ENCODE measurements around the gene GRIP1. TPM values are rescaled to one million over a fixed set of nuclear protein-coding genes. Genes with fewer than 3 reads are reported as not detected.

The GRIP1 gene
- total and polyA plus RNA-seq, 12 donors, result 0.12 to 7.3 (median 1.9) TPM

DNA sequence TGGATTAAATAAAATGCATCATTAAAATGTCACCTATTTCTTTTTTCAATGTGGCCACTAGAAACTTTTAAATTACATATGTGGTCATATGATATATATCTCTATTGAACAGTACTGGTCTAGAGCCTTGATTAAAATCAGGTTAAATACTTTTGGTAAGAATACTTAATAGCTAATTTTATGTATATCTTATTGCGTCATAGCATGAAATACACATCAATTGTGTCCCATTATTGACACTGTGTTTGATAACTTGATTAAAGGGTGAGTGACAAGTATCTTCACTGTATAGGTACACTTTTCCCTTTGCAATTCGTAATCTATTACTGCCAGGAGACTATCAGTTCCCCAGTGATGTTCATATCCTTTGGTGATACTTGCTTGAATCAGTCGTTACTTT, 381.0 kb downstream of the GRIP1 start:
- Histone ChIP-seq H3K4me3 (no peak overlapping the region), H3K36me3 (no peaks in the 10 kb centered on the region), H3K4me1 (peaks cover 0 to 13% (median 6%) of the 10 kb centered on the region in 9 donors), H3K9me3 (no peaks in the 10 kb centered on the region), H3K27me3 (peaks cover 0 to 7% (median 0%) of the 10 kb centered on the region in 7 donors), H3K27ac (no peak overlapping the region)
- DNase-seq (no peak), ATAC-seq (no peak)
- TF ChIP-seq, protein P1, sequence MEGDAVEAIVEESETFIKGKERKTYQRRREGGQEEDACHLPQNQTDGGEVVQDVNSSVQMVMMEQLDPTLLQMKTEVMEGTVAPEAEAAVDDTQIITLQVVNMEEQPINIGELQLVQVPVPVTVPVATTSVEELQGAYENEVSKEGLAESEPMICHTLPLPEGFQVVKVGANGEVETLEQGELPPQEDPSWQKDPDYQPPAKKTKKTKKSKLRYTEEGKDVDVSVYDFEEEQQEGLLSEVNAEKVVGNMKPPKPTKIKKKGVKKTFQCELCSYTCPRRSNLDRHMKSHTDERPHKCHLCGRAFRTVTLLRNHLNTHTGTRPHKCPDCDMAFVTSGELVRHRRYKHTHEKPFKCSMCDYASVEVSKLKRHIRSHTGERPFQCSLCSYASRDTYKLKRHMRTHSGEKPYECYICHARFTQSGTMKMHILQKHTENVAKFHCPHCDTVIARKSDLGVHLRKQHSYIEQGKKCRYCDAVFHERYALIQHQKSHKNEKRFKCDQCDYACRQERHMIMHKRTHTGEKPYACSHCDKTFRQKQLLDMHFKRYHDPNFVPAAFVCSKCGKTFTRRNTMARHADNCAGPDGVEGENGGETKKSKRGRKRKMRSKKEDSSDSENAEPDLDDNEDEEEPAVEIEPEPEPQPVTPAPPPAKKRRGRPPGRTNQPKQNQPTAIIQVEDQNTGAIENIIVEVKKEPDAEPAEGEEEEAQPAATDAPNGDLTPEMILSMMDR (IDR thresholded peaks at IDR 0.05), result no peak
- intact Hi-C loops (cut with DNase I), result no loop called here
- 84 to 85% methylated on average over 3 of the region's 3 CpGs for whole genome bisulfite sequencing, 2 donors
